GM12878 (cell line): ENCODE data around the gene PRKAG2. TPM values are rescaled to one million over a fixed set of nuclear protein-coding genes. Genes with fewer than 3 reads are reported as not detected.

Experiments
- ATAC-seq: fragments of 200-7000 bp; cut with Tn5 transposase; 3 replicates; pipeline ENCODE4 v1.9.1; 2020; ENCODE audit warnings: mild to moderate bottlenecking, moderate library complexity
- BruUV-seq: library from RNA; stranded (reverse); fragments of 400-500 nt; replicated peaks from 2 replicates; lab custom pipeline; 2021; lab: Mats Ljungman, UMichigan
- CTCF ChIA-PET: fragments of 300-600 bp; sonication (Branson Sonifier 250); formaldehyde crosslinking; extraction: SDS; loops from one replicate; lab custom pipeline; 2021; ENCODE audit warnings: inconsistent platforms; lab: Yijun Ruan, JAX
- POLR2A ChIA-PET: fragments of 350-600 bp; formaldehyde crosslinking; extraction: SDS; loops from one replicate; lab custom pipeline; 2021; ENCODE audit warnings: inconsistent platforms; lab: Charles Lee
- RAD21 ChIA-PET: fragments of 300-600 bp; sonication (Branson Sonifier 250); formaldehyde crosslinking; loops from one replicate; lab custom pipeline; 2023; ENCODE audit warnings: antibody characterized with exemption; ENCODE audit not compliant: unreplicated experiment; lab: Charles Lee
- SMC1A ChIA-PET: fragments of 300-600 bp; sonication (Branson Sonifier 250); formaldehyde crosslinking; loops from one replicate; lab custom pipeline; 2023; ENCODE audit not compliant: unreplicated experiment, uncharacterized antibody; lab: Charles Lee
- DNase-seq: peaks from one replicate; pipeline ENCODE4 v3.0.0-alpha.2; 2011; ENCODE audit warnings: low read depth, low spot score
- FAIRE-seq: peaks from 3 replicates; lab custom pipeline; 2011; peaks lifted over from hg19 to GRCh38; lab: Jason Lieb, UNC
- H2AFZ ChIP-seq: 2 replicates; pipeline ENCODE4 v1.6.0; 2011; ENCODE audit warnings: low read depth, low read length, control low read depth; ENCODE audit not compliant: control insufficient read depth
- H3K27ac ChIP-seq: 2 replicates; pipeline ENCODE4 v1.5.1; 2011; ENCODE audit warnings: control low read depth; ENCODE audit not compliant: control insufficient read depth, insufficient read depth
- H3K27me3 ChIP-seq, 2 experiments: replicated peaks in 1 of 2; 2 replicates each; pipeline versions ENCODE4 v1.6.0 to v1.6.1; 2011; ENCODE audit warnings: low read length in 1 of 2; ENCODE audit not compliant: control insufficient read depth in 2 of 2, insufficient read depth in 2 of 2
- H3K36me3 ChIP-seq, 2 experiments: 2 replicates each; pipeline ENCODE4 v1.5.1; 2011; ENCODE audit warnings: low read length in 1 of 2; ENCODE audit not compliant: control insufficient read depth in 2 of 2, insufficient read depth in 2 of 2
- H3K4me1 ChIP-seq: 2 replicates; pipeline ENCODE4 v1.6.1; 2011; ENCODE audit warnings: mild to moderate bottlenecking, low read length, moderate library complexity, mixed read lengths; ENCODE audit not compliant: control insufficient read depth, insufficient read depth
- H3K4me2 ChIP-seq: 2 replicates; pipeline ENCODE4 v1.6.0; 2011; ENCODE audit warnings: control low read depth; ENCODE audit not compliant: control insufficient read depth, insufficient read depth
- H3K4me3 ChIP-seq: fragments of 200-600 bp; sonication (generic); 2 replicates; pipeline ENCODE4 v1.5.1; 2016
- H3K79me2 ChIP-seq: 2 replicates; pipeline ENCODE4 v1.6.0; 2011; ENCODE audit warnings: low read length; ENCODE audit not compliant: control insufficient read depth, insufficient read depth
- H3K9ac ChIP-seq: 2 replicates; pipeline ENCODE4 v1.8.0; 2011; ENCODE audit warnings: low read length, control low read depth, mixed read lengths; ENCODE audit not compliant: control insufficient read depth, insufficient read depth
- H3K9me3 ChIP-seq: replicated peaks from 3 replicates; pipeline ENCODE4 v1.5.1; 2011; ENCODE audit warnings: mild to moderate bottlenecking, low read length; ENCODE audit not compliant: control insufficient read depth, insufficient read depth
- H4K20me1 ChIP-seq: 2 replicates; pipeline ENCODE4 v1.6.0; 2011; ENCODE audit not compliant: control insufficient read depth, insufficient read depth
- CHD2 ChIP-seq: IDR thresholded peaks from 2 replicates; pipeline ENCODE4 v1.6.1; 2011; ENCODE audit warnings: low read depth, low read length, improper control_type of control experiment, borderline replicate concordance
- DPF2 ChIP-seq: fragments of 450-650 bp; IDR thresholded peaks from 2 replicates; pipeline ENCODE4 v1.6.1; 2017; ENCODE audit warnings: mild to moderate bottlenecking
- E2F4 ChIP-seq: IDR thresholded peaks from 2 replicates; pipeline ENCODE4 v1.6.1; 2012; ENCODE audit warnings: low read depth, low read length, improper control_type of control experiment
- ELK1 ChIP-seq: IDR thresholded peaks from 2 replicates; pipeline ENCODE4 v1.6.1; 2012; ENCODE audit warnings: low read depth, low read length, improper control_type of control experiment
- IRF4 ChIP-seq: IDR thresholded peaks from 2 replicates; pipeline ENCODE4 v1.6.1; 2011; ENCODE audit warnings: low read depth, low read length
- IRF5 ChIP-seq: fragments of 450-650 bp; IDR thresholded peaks from 2 replicates; pipeline ENCODE4 v1.6.1; 2017; ENCODE audit warnings: borderline replicate concordance
- LARP7 ChIP-seq: fragments of 450-650 bp; IDR thresholded peaks from 2 replicates; pipeline ENCODE4 v1.6.1; 2017; ENCODE audit warnings: mild to moderate bottlenecking
- MYB ChIP-seq: fragments of 150-350 bp; IDR thresholded peaks from 2 replicates; pipeline ENCODE4 v1.6.1; 2014; ENCODE audit warnings: mild to moderate bottlenecking, low read depth, low read length, borderline replicate concordance
- POLR2AphosphoS2 ChIP-seq: IDR thresholded peaks from 2 replicates; pipeline ENCODE4 v1.6.1; 2011; ENCODE audit warnings: low read depth, mild to moderate bottlenecking, low read length, improper control_type of control experiment, moderate library complexity
- SKIL ChIP-seq: fragments of 450-650 bp; IDR thresholded peaks from 2 replicates; pipeline ENCODE4 v1.6.1; 2017; ENCODE audit warnings: mild to moderate bottlenecking, low read depth, inconsistent platforms; ENCODE audit not compliant: poor library complexity, severe bottlenecking
- STAT3 ChIP-seq: IDR thresholded peaks from 2 replicates; pipeline ENCODE4 v1.6.1; 2011; ENCODE audit warnings: low read depth, low read length, improper control_type of control experiment
- ZBTB33 ChIP-seq: fragments of 450-650 bp; IDR thresholded peaks from 2 replicates; pipeline ENCODE4 v1.6.1; 2017; ENCODE audit warnings: mild to moderate bottlenecking
- WGBS: methylation state at CpG from one replicate; pipeline ENCODE4 v1.1.6; 2016; ENCODE audit warnings: low lambda C conversion rate; ENCODE audit not compliant: insufficient replicate concordance, insufficient coverage; ENCODE audit errors: missing lambda C conversion rate; 5-methylcytosine and 5-hydroxymethylcytosine counted together
- in situ Hi-C: fragments of 300-500 bp; cut with MboI; formaldehyde crosslinking; loops from 9 replicates; pipeline ENCODE4 v1.14.3; 2018; ENCODE audit warnings: mixed read lengths
- intact Hi-C: fragments of 100-400 bp; cut with micrococcal nuclease; formaldehyde crosslinking; loops from one replicate; pipeline ENCODE4 v1.14.2; 2022; ENCODE audit not compliant: unreplicated experiment
- polyA plus RNA-seq, 11 experiments: library from polyadenylated mRNA; depleted of rRNA in 4 of 11; unstranded in 6 of 11; stranded (reverse) in 5 of 11; fragments of >200 nt; fragmentation: Nextera tagmentation in 4 of 11; fragmentation: Illumina TruSeq in 1 of 11; extraction: Ambion mirVana in 4 of 11; extraction: Trizol in 1 of 11; gene quantifications; 1 replicate in 1 of 11; 2 replicates in 10 of 11; pipeline versions ENCODE4 v1.2.1 to v1.2.3, GENCODE V29; 2011 to 2016; ENCODE audit warnings: inconsistent platforms in 2 of 11, missing spikeins in 2 of 11, low read depth in 1 of 11
- total RNA-seq, 4 experiments: library from RNA; depleted of rRNA in 3 of 4; stranded (reverse); fragments of >200 nt in 3 of 4; fragmentation: Illumina TruSeq in 1 of 4; extraction: Trizol in 1 of 4; gene quantifications; 2 replicates each; pipeline versions ENCODE4 v1.2.1 to v1.2.3, GENCODE V29; 2013 to 2021

PRKAG2 gene
- total and polyA plus RNA-seq, 10 of the 15 experiments (the other 5 are each of a cell fraction or from before 2014, with no cell fraction given) = 3.4 to 8.9 (median 6.8) TPM

- Histone ChIP-seq H3K9ac (no peak overlapping the region), H3K4me1 (no peaks in the 10 kb centered on the region; the same call in 1 of the 2 replicates), H3K36me3 (no peaks in the 10 kb centered on the region), H3K27me3 (no peaks in the 10 kb centered on the region; a peak in 1 of 4 replicates), H2AFZ (no peak overlapping the region), H3K79me2 (no peaks in the 10 kb centered on the region), H3K4me2 (no peak overlapping the region), H4K20me1 (no peaks in the 10 kb centered on the region), H3K4me3 (no peak overlapping the region), H3K9me3 (no peaks in the 10 kb centered on the region), H3K27ac (no peak overlapping the region)
- 75% methylated on average over 19 of the region's 19 CpGs for WGBS
- ATAC-seq (no peak), FAIRE-seq (no peak), DNase-seq (no peak)
- CTCF ChIA-PET = no interaction called here
- in situ Hi-C loops (no loop called here), intact Hi-C loops (no loop called here)
- SMC1A ChIA-PET = no interaction called here
- POLR2A ChIA-PET = no interaction called here
- no TSS peak for BruUV-seq
- RAD21 ChIA-PET = no interaction called here
- TF ChIP-seq CHD2 (no peak), ZBTB33 (no peak), LARP7 (no peak), IRF4 (no peak), POLR2AphosphoS2 (no peak), DPF2 (no peak), E2F4 (no peak), SKIL (no peak), ELK1 (no peak), IRF5 (no peak), STAT3 (no peak), MYB (no peak)
Measured at GRCh38 chr7:151790830-151791620, 85.9 kb downstream of the PRKAG2 start.
